Ascending aorta (tissue), 2 donors: Measurements from ENCODE around the gene CPA5. TPM values are rescaled to one million over a fixed set of nuclear protein-coding genes. Genes with fewer than 3 reads are reported as not detected.
A peak's percentile ranks its signal among the peaks of the same experiment; 100 is the strongest.

Experiments
- DNase-seq, 2 donors: peaks; one replicate each; pipeline ENCODE4 v3.0.0-alpha.2; 2019; ENCODE audit warnings: low spot score in 2 of 2
- H3K27ac ChIP-seq, 2 donors: fragments of 200-600 bp; sonication (generic); one replicate each; pipeline ENCODE4 v1.5.1; 2016 to 2017; ENCODE audit warnings: mild to moderate bottlenecking in 1 of 2
- H3K27me3 ChIP-seq: fragments of 200-600 bp; sonication (generic); one replicate; pipeline ENCODE4 v1.5.1; 2017
- H3K36me3 ChIP-seq, 2 donors: fragments of 200-600 bp; sonication (generic); one replicate each; pipeline ENCODE4 v1.5.1; 2016
- H3K4me1 ChIP-seq, 2 donors: fragments of 200-600 bp; sonication (generic); one replicate each; pipeline ENCODE4 v1.5.1; 2016 to 2017; ENCODE audit warnings: mild to moderate bottlenecking in 1 of 2
- H3K4me3 ChIP-seq, 2 donors: fragments of 200-600 bp; sonication (generic); one replicate each; pipeline ENCODE4 v1.5.1; 2016 to 2017; ENCODE audit warnings: mild to moderate bottlenecking in 1 of 2
- H3K9me3 ChIP-seq, 2 donors: fragments of 200-600 bp; sonication (generic); one replicate each; pipeline ENCODE4 v1.5.1; 2016
- CTCF ChIP-seq, 3 experiments: fragments of 200-600 bp in 2 of 3; fragments of 450-650 bp in 1 of 3; sonication (generic) in 2 of 3; IDR thresholded peaks; one replicate each; pipeline ENCODE4 v1.5.1; 2016 to 2019; ENCODE audit warnings: antibody characterized with exemption in 3 of 3, mild to moderate bottlenecking in 1 of 3, moderate library complexity in 1 of 3
- intact Hi-C: fragments of 100-400 bp; cut with DNase I; formaldehyde crosslinking; loops from one replicate; pipeline ENCODE4 v1.15.1; 2023
- total RNA-seq: library from RNA; depleted of rRNA; stranded (reverse); fragments of >200 nt; gene quantifications from one replicate; pipeline ENCODE4 v1.1.0, GENCODE V29; 2016

The CPA5 gene
- total RNA-seq, 1 donor from 2014 or later, result not detected

- intact Hi-C loops, result no loop called here
- Histone ChIP-seq H3K9me3 (no peaks in the 10 kb centered on the region), H3K36me3 (no peaks in the 10 kb centered on the region), H3K27me3 (no peaks in the 10 kb centered on the region), H3K27ac (no peak overlapping the region), H3K4me3 (no peak overlapping the region), H3K4me1 (peaks cover 24 to 39% of the 10 kb centered on the region in 2 donors)
- no peak for TF ChIP-seq CTCF (IDR thresholded peaks at IDR 0.05)
- DNase-seq, result no peak
Observed at GRCh38 chr7:130377178-130377577, 32.6 kb downstream of the CPA5 start.

- intact Hi-C loops, result no loop called here
- H3K27ac ChIP-seq, result no peak overlapping the region
- no peaks in the 10 kb centered on the region for H3K27me3 ChIP-seq
- H3K4me1 ChIP-seq, result peaks cover 13 to 21% of the 10 kb centered on the region in 2 donors
- no peaks in the 10 kb centered on the region for H3K36me3 ChIP-seq
- no peaks in the 10 kb centered on the region for H3K9me3 ChIP-seq
- H3K4me3 ChIP-seq, result no peak overlapping the region
- DNase-seq, result no peak
- no peak for TF ChIP-seq CTCF (IDR thresholded peaks at IDR 0.05)
Observed at GRCh38 chr7:130379019-130379418, 34.4 kb downstream of the CPA5 start.

- no peak for TF ChIP-seq CTCF (IDR thresholded peaks at IDR 0.05)
- Histone ChIP-seq H3K4me1 (peaks cover 8 to 16% of the 10 kb centered on the region in 2 donors), H3K27ac (peak overlapping the region; percentile 22 to 48), H3K36me3 (no peaks in the 10 kb centered on the region), H3K9me3 (no peaks in the 10 kb centered on the region), H3K27me3 (no peaks in the 10 kb centered on the region), H3K4me3 (no peak overlapping the region)
- intact Hi-C loops, result no loop called here
- DNase-seq, result no peak
Observed at GRCh38 chr7:130379532-130379920, 34.9 kb downstream of the CPA5 start.

- peak in 1 of 2 donors; percentile 56 for DNase-seq
Observed at GRCh38 chr7:130379921-130380860, 35.6 kb downstream of the CPA5 start, which contains the start of gene CPA1. CPA1 (plus strand) TSS chr7:130380494; CDS start chr7:130380521, 27 bp downstream.

GRCh38 chr7:130380861-130381455, 36.3 kb downstream of the CPA5 start:
- H3K27ac ChIP-seq, result peak overlapping the region in 1 of 2 donors; percentile 48
- intact Hi-C loops, result no loop called here
- H3K9me3 ChIP-seq, result no peaks in the 10 kb centered on the region
- no peak overlapping the region for H3K4me3 ChIP-seq
- peaks cover 7 to 15% of the 10 kb centered on the region in 2 donors for H3K4me1 ChIP-seq
- peak in 1 of 2 donors; percentile 52 for DNase-seq
- no peaks in the 10 kb centered on the region for H3K27me3 ChIP-seq
- TF ChIP-seq CTCF (IDR thresholded peaks at IDR 0.05), result no peak
- H3K36me3 ChIP-seq, result no peaks in the 10 kb centered on the region

More at GRCh38 chr7:130379921-130380860, 35.6 kb downstream of the CPA5 start, which contains the start of gene CPA1:
- Histone ChIP-seq H3K27ac (peak within 1 kb of the TSS; percentile 22 to 48), H3K9me3 (no peaks in the 10 kb centered on the region), H3K27me3 (no peaks in the 10 kb centered on the region), H3K4me1 (peaks cover 7 to 15% of the 10 kb centered on the region in 2 donors), H3K4me3 (no peak within 1 kb of the TSS), H3K36me3 (no peaks in the 10 kb centered on the region)
- TF ChIP-seq CTCF (IDR thresholded peaks at IDR 0.05), result no peak
- intact Hi-C loops, result no loop called here
